HepG2 (cell line): ENCODE results near the gene MLXIPL. TPM values are rescaled to one million over a fixed set of nuclear protein-coding genes. Genes with fewer than 3 reads are reported as not detected.

Experiments
- ATAC-seq: fragments of 200-7000 bp; cut with Tn5 transposase; 3 replicates; pipeline ENCODE4 v1.9.1; 2020; ENCODE audit warnings: mild to moderate bottlenecking, moderate library complexity
- BruUV-seq: library from RNA; stranded (reverse); fragments of 400-500 nt; replicated peaks from 2 replicates; lab custom pipeline; 2021; lab: Mats Ljungman, UMichigan
- CTCF ChIA-PET: fragments of 300-600 bp; formaldehyde crosslinking; extraction: SDS; loops from one replicate; lab custom pipeline; 2021; ENCODE audit warnings: low total read pairs, inconsistent platforms, low intra/inter-chr PET ratio; lab: Yijun Ruan, JAX
- POLR2A ChIA-PET: fragments of 350-600 bp; sonication (Branson Sonifier 250); formaldehyde crosslinking; loops from one replicate; lab custom pipeline; 2020; ENCODE audit warnings: antibody characterized with exemption, inconsistent platforms; lab: Yijun Ruan, JAX
- DNase-seq: peaks from one replicate; pipeline ENCODE4 v3.0.0-alpha.2; 2015; ENCODE audit warnings: low spot score
- FAIRE-seq: peaks from 3 replicates; lab custom pipeline; 2011; peaks lifted over from hg19 to GRCh38; lab: Jason Lieb, UNC
- H2AFZ ChIP-seq: one replicate; pipeline ENCODE4 v1.6.1; 2011; ENCODE audit warnings: low read length, inconsistent platforms
- H3K27ac ChIP-seq: fragments of 300-600 bp; 3 replicates; pipeline ENCODE4 v1.8.0; 2011; ENCODE audit warnings: mixed run types, mild to moderate bottlenecking, mixed read lengths, low read length, inconsistent platforms; ENCODE audit not compliant: insufficient read depth; ENCODE audit errors: extremely low read length
- H3K27me3 ChIP-seq, 2 experiments: fragments of 200-600 bp in 1 of 2; 2 replicates in 1 of 2; 3 replicates in 1 of 2; pipeline versions ENCODE4 v1.6.0 to v1.8.0; 2011; ENCODE audit warnings: low read length in 2 of 2, mild to moderate bottlenecking in 2 of 2, moderate library complexity in 2 of 2, inconsistent platforms in 1 of 2; ENCODE audit not compliant: insufficient read depth in 2 of 2, control insufficient read depth in 1 of 2
- H3K36me3 ChIP-seq, 2 experiments: fragments of 200-600 bp in 1 of 2; replicated peaks in 1 of 2; 2 replicates in 1 of 2; 3 replicates in 1 of 2; pipeline versions ENCODE4 v1.5.1 to v1.8.0; 2011; ENCODE audit warnings: low read length in 2 of 2, inconsistent platforms in 1 of 2; ENCODE audit not compliant: insufficient read depth in 2 of 2, control insufficient read depth in 1 of 2
- H3K4me1 ChIP-seq: 2 replicates; pipeline ENCODE4 v1.5.1; 2012; ENCODE audit warnings: low read length, inconsistent platforms; ENCODE audit not compliant: insufficient read depth
- H3K4me2 ChIP-seq: 2 replicates; pipeline ENCODE4 v1.6.0; 2011; ENCODE audit warnings: low read depth, low read length, inconsistent platforms
- H3K4me3 ChIP-seq, 3 experiments: fragments of 200-600 bp in 1 of 3; sonication (generic), shearing (Covaris generic) in 1 of 3; replicated peaks in 1 of 3; 2 replicates each; pipeline ENCODE4 v1.5.1; 2011 to 2016; ENCODE audit warnings: low read length in 3 of 3, inconsistent platforms in 2 of 3, low read depth in 2 of 3, mild to moderate bottlenecking in 2 of 3, control low read depth in 1 of 3, mixed read lengths in 1 of 3; ENCODE audit not compliant: insufficient read depth in 1 of 3
- H3K79me2 ChIP-seq: one replicate; pipeline ENCODE4 v1.6.1; 2011; ENCODE audit warnings: low read length, inconsistent platforms; ENCODE audit not compliant: insufficient read depth
- H3K9ac ChIP-seq: 2 replicates; pipeline ENCODE4 v1.6.0; 2011; ENCODE audit warnings: mild to moderate bottlenecking, low read depth, low read length, inconsistent platforms; ENCODE audit not compliant: insufficient read depth
- H3K9me3 ChIP-seq: 2 replicates; pipeline ENCODE4 v1.5.1; 2012; ENCODE audit warnings: mild to moderate bottlenecking, low read length
- H4K20me1 ChIP-seq: 2 replicates; pipeline ENCODE4 v1.6.0; 2011; ENCODE audit warnings: inconsistent platforms, mild to moderate bottlenecking, low read length, moderate library complexity; ENCODE audit not compliant: insufficient read depth
- CREB3 ChIP-seq: sonication (generic); formaldehyde crosslinking; IDR thresholded peaks from 2 replicates; pipeline ENCODE4 v1.5.0; 2020; ENCODE audit warnings: missing genetic modification reagents
- GATA4 ChIP-seq: sonication (generic); IDR thresholded peaks from 2 replicates; pipeline ENCODE4 v1.6.1; 2016; ENCODE audit warnings: antibody characterized with exemption, low read depth, borderline replicate concordance
- GTF3A ChIP-seq: sonication (generic); formaldehyde crosslinking; conservative IDR thresholded peaks from 2 replicates; pipeline ENCODE4 v1.4.0; 2020; ENCODE audit warnings: mild to moderate bottlenecking, missing genetic modification reagents
- SALL2 ChIP-seq: sonication (generic); formaldehyde crosslinking; IDR thresholded peaks from 2 replicates; pipeline ENCODE4 v1.8.1; 2023; ENCODE audit warnings: mild to moderate bottlenecking, missing genetic modification reagents, inconsistent platforms
- YEATS2 ChIP-seq: sonication (generic); formaldehyde crosslinking; IDR thresholded peaks from 2 replicates; pipeline ENCODE4 v1.4.0; 2020; ENCODE audit warnings: missing genetic modification reagents, borderline replicate concordance
- ZNF18 ChIP-seq: sonication (generic); formaldehyde crosslinking; IDR thresholded peaks from 2 replicates; pipeline ENCODE4 v1.8.0; 2022; ENCODE audit warnings: mild to moderate bottlenecking, missing genetic modification reagents; ENCODE audit not compliant: insufficient replicate concordance
- ZNF205 ChIP-seq: IDR thresholded peaks from 2 replicates; pipeline ENCODE4 v1.6.1; 2018; ENCODE audit warnings: missing biosample characterization, missing genetic modification reagents
- WGBS: methylation state at CpG from one replicate; pipeline ENCODE4 v1.1.6; 2017; ENCODE audit warnings: low lambda C conversion rate; 5-methylcytosine and 5-hydroxymethylcytosine counted together
- in situ Hi-C: cut with HindIII; loops from 2 replicates; pipeline ENCODE4 v1.10.0; 2017; ENCODE audit warnings: low pct_unique_long_range_greater_than_20kb; ENCODE audit not compliant: extremely low pct_ligation_motif_present
- intact Hi-C: fragments of 100-400 bp; cut with micrococcal nuclease; formaldehyde crosslinking; loops from one replicate; pipeline ENCODE4 v1.10.0; 2022; ENCODE audit not compliant: unreplicated experiment
- polyA plus RNA-seq, 8 experiments: library from polyadenylated mRNA; depleted of rRNA in 3 of 8; stranded (reverse) in 7 of 8; unstranded in 1 of 8; fragments of >200 nt; fragmentation: Illumina TruSeq in 4 of 8; extraction: Trizol in 4 of 8; gene quantifications; 2 replicates each; pipeline versions ENCODE4 v1.2.1 to v1.2.3, GENCODE V29; 2011 to 2016; ENCODE audit warnings: low read depth in 4 of 8, missing spikeins in 1 of 8, mixed read lengths in 1 of 8; ENCODE audit not compliant: insufficient read depth in 1 of 8
- total RNA-seq, 5 experiments: library from RNA; depleted of rRNA; stranded (reverse); fragments of >200 nt; fragmentation: Illumina TruSeq; extraction: Trizol; gene quantifications; 2 replicates each; pipeline ENCODE4 v1.2.3, GENCODE V29; 2016; ENCODE audit warnings: low read depth in 1 of 5

MLXIPL gene
- total and polyA plus RNA-seq, 2 of the 13 experiments (the other 11 are each of a cell fraction or from before 2014, with no cell fraction given), result 51.6 to 60.1 TPM

- 0 out of 2 replicates have a peak, but pooled peaks have one; percentile 40 for TF ChIP-seq GATA4
- TF ChIP-seq ZNF205 (CRISPR knock-in tag), result peak; percentile 9; the same call in 1 of the 2 replicates
These were observed 1.2 kb downstream of the MLXIPL start (continued) for GRCh38 chr7:73622909-73623797.

GRCh38 chr7:73622527-73622908 is 1.8 kb downstream of the MLXIPL start:
- 35% methylated on average over 2 of the region's 2 CpGs for WGBS
- Histone ChIP-seq H3K9me3 (no peaks in the 10 kb centered on the region), H3K36me3 (peaks cover 7 to 11% of the 10 kb centered on the region in 2 experiments), H3K79me2 (peaks cover 43% of the 10 kb centered on the region), H3K9ac (peak overlapping the region; percentile 98), H3K4me3 (peak overlapping the region; percentile 91 to 99 (median 97)), H3K4me1 (peaks cover 62% of the 10 kb centered on the region), H3K27me3 (no peaks in the 10 kb centered on the region; a peak in 1 of 5 replicates), H3K4me2 (peak overlapping the region; percentile 64), H3K27ac (peak overlapping the region; percentile 95), H2AFZ (no peak overlapping the region), H4K20me1 (peaks cover 27% of the 10 kb centered on the region)
- TF ChIP-seq CREB3 (CRISPR knock-in tag) (no peak), ZNF18 (CRISPR knock-in tag) (no peak), YEATS2 (CRISPR knock-in tag) (no peak), SALL2 (CRISPR knock-in tag) (no peak), GTF3A (CRISPR knock-in tag) (no peak)
- intact Hi-C loops, result loop anchor here (2.0 kb wide), 1 partner anchor 42 kb away; no protein-coding TSS in a partner anchor
- ChIA-PET POLR2A (interaction anchor here (0.6 to 13.2 kb wide), 23 partner anchors 14 to 116 kb away, joined by 3 to 416 read pairs (median 4); partner anchors contain the start of genes ABHD11, BUD23, DNAJC30 and STX1A), CTCF (no interaction called here)
- no peak for FAIRE-seq
- DNase-seq, result no peak
- in situ Hi-C loops, result no loop called here
- no peak for ATAC-seq
- BruUV-seq, result no TSS peak
